SJSA1 (cell line): Measurements from ENCODE around the gene PDP2. TPM values are rescaled to one million over a fixed set of nuclear protein-coding genes. Genes with fewer than 3 reads are reported as not detected.

Experiments used
- DNase-seq, 2 experiments: peaks; one replicate each; pipeline ENCODE4 v3.0.0-alpha.2; 2015 to 2020; ENCODE audit warnings: low spot score in 2 of 2, low read depth in 1 of 2
- H3K27ac ChIP-seq: fragments of 250-450 bp; sonication (Bioruptor Pico); 2 replicates; pipeline ENCODE4 v1.5.1; 2020; ENCODE audit warnings: mild to moderate bottlenecking, moderate library complexity
- H3K27me3 ChIP-seq: fragments of 250-450 bp; sonication (Bioruptor Pico); replicated peaks from 2 replicates; pipeline ENCODE4 v1.5.1; 2020; ENCODE audit warnings: mild to moderate bottlenecking, moderate library complexity
- H3K36me3 ChIP-seq: fragments of 250-450 bp; sonication (Bioruptor Pico); 2 replicates; pipeline ENCODE4 v1.5.1; 2020; ENCODE audit warnings: mild to moderate bottlenecking
- H3K4me1 ChIP-seq: fragments of 250-450 bp; sonication (Bioruptor Pico); replicated peaks from 2 replicates; pipeline ENCODE4 v1.6.1; 2021; ENCODE audit warnings: mild to moderate bottlenecking
- H3K4me3 ChIP-seq: fragments of 250-450 bp; sonication (Bioruptor Pico); 2 replicates; pipeline ENCODE4 v1.5.1; 2020; ENCODE audit warnings: mild to moderate bottlenecking
- H3K9me3 ChIP-seq: fragments of 250-450 bp; sonication (Bioruptor Pico); replicated peaks from 2 replicates; pipeline ENCODE4 v1.5.1; 2020; ENCODE audit warnings: mild to moderate bottlenecking
- total RNA-seq: library from RNA; depleted of rRNA; stranded (reverse); fragments of >200 nt; shearing (Covaris generic); gene quantifications from 2 replicates; pipeline ENCODE4 v1.2.3, GENCODE V29; 2014

Gene PDP2
- total RNA-seq, 1 experiment from 2014 or later, result 5.0 TPM

- Histone ChIP-seq H3K27ac (no peak overlapping the region), H3K4me3 (no peak overlapping the region), H3K36me3 (no peaks in the 10 kb centered on the region), H3K4me1 (no peaks in the 10 kb centered on the region), H3K27me3 (peaks cover 38% of the 10 kb centered on the region), H3K9me3 (no peaks in the 10 kb centered on the region)
- DNase-seq, result no peak
Observed at GRCh38 chr16:66846831-66847230, 33.5 kb upstream of the PDP2 start.

GRCh38 chr16:66847533-66848067 lies 32.7 kb upstream of the PDP2 start:
- no peaks in the 10 kb centered on the region for H3K9me3 ChIP-seq
- no peak overlapping the region for H3K27ac ChIP-seq
- no peak overlapping the region for H3K4me3 ChIP-seq
- H3K4me1 ChIP-seq, result no peaks in the 10 kb centered on the region
- H3K36me3 ChIP-seq, result no peaks in the 10 kb centered on the region
- DNase-seq, result no peak
- peaks cover 36% of the 10 kb centered on the region for H3K27me3 ChIP-seq

DNA sequence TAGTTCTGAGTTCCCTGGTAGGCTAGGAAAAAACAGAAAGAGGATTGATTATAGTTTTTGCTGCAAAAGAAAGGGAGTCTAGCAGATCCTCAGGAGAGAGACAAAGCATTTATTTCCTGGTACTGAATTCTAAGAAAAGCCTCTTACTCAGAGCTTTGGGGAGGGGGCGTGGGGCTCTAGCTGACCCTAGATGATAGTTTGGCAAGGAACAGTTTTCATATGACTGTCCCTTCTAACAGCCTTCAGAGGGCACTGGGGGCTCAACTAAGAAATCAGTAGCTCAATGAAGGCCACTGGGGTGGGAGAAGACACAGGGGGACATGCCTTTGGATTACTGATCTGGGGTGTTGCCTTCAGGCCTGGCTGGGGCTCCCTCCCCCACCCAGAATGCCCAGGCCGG lies 32.1 kb upstream of the PDP2 start:
- Histone ChIP-seq H3K4me1 (no peaks in the 10 kb centered on the region), H3K4me3 (no peak overlapping the region), H3K27me3 (peaks cover 34% of the 10 kb centered on the region), H3K36me3 (no peaks in the 10 kb centered on the region), H3K9me3 (no peaks in the 10 kb centered on the region), H3K27ac (no peak overlapping the region)
- DNase-seq, result no peak

GRCh38 chr16:66849021-66849420 lies 31.3 kb upstream of the PDP2 start:
- Histone ChIP-seq H3K36me3 (no peaks in the 10 kb centered on the region), H3K4me3 (no peak overlapping the region), H3K4me1 (no peaks in the 10 kb centered on the region), H3K27ac (no peak overlapping the region), H3K9me3 (no peaks in the 10 kb centered on the region), H3K27me3 (peaks cover 27% of the 10 kb centered on the region)
- no peak for DNase-seq

DNA sequence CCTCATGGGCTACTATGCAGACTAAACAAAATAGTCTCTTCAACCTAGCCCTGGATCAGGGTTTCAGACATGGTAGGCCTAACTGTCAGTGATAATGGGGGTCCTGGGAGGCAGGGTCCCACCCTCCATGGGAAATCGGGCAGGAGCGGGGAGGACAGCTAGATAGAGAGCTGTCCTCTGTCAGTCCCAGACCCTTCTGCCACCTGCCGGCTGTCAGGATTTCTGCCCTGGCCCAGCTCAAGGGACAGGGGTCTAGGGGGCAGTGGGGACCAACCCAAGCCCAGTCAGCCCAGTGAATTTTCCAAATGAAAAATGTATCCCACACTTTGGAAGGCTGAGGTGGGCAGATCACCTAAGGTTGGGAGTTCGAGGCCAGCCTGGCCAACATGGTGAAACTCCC lies 30.8 kb upstream of the PDP2 start:
- Histone ChIP-seq H3K36me3 (no peaks in the 10 kb centered on the region), H3K4me3 (no peak overlapping the region), H3K9me3 (no peaks in the 10 kb centered on the region), H3K27ac (no peak overlapping the region), H3K4me1 (no peaks in the 10 kb centered on the region), H3K27me3 (peaks cover 23% of the 10 kb centered on the region)
- no peak for DNase-seq

- H3K27ac ChIP-seq, result no peak overlapping the region
- H3K36me3 ChIP-seq, result no peaks in the 10 kb centered on the region
- no peaks in the 10 kb centered on the region for H3K4me1 ChIP-seq
- peaks cover 17% of the 10 kb centered on the region for H3K27me3 ChIP-seq
- DNase-seq, result no peak
- no peaks in the 10 kb centered on the region for H3K9me3 ChIP-seq
- H3K4me3 ChIP-seq, result no peak overlapping the region
Observed at GRCh38 chr16:66850115-66850815, 30.1 kb upstream of the PDP2 start.

GRCh38 chr16:66851166-66851964 lies 28.9 kb upstream of the PDP2 start:
- Histone ChIP-seq H3K27ac (no peak overlapping the region), H3K4me1 (no peaks in the 10 kb centered on the region), H3K27me3 (peaks cover 9% of the 10 kb centered on the region; the same call in 1 of the 2 replicates), H3K9me3 (no peaks in the 10 kb centered on the region), H3K36me3 (no peaks in the 10 kb centered on the region), H3K4me3 (no peak overlapping the region)
- DNase-seq, result no peak

GRCh38 chr16:66853261-66854139 lies 26.8 kb upstream of the PDP2 start:
- H3K9me3 ChIP-seq, result no peaks in the 10 kb centered on the region
- DNase-seq, result no peak
- no peak overlapping the region for H3K4me3 ChIP-seq
- no peaks in the 10 kb centered on the region for H3K27me3 ChIP-seq
- H3K36me3 ChIP-seq, result no peaks in the 10 kb centered on the region
- H3K4me1 ChIP-seq, result no peaks in the 10 kb centered on the region
- no peak overlapping the region for H3K27ac ChIP-seq

DNA sequence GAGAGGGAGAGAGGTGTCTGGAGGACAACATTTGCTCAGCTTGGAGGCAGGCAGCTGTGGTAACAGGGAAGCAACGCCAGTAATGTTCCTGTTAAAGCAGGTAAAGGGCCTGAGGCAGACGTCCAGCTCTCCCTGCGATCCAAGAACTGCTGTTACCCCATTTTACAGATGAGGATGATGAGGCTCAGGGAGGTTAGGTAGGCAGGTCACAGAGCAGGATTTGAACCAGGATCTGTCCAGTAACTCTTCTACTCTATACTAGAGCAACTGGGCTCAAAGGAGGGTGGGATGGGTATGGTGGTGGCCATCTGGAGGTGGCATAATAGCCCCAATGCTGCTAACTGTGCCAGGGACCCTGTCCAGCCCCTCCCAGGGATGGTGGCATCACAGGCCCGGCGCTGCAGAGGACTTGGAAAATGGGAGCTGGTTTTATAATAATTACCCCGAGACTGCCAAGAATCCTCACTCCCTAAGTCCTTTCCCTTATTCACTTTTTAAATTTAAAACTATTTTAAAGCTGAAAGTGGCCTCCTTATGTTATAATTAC lies 24.1 kb upstream of the PDP2 start:
- Histone ChIP-seq H3K27ac (no peak overlapping the region), H3K9me3 (no peaks in the 10 kb centered on the region), H3K36me3 (no peaks in the 10 kb centered on the region), H3K4me3 (no peak overlapping the region), H3K4me1 (peaks cover 5% of the 10 kb centered on the region; the same call in 1 of the 2 replicates), H3K27me3 (no peaks in the 10 kb centered on the region)
- no peak for DNase-seq

GRCh38 chr16:66856801-66857200 lies 23.5 kb upstream of the PDP2 start:
- no peaks in the 10 kb centered on the region for H3K9me3 ChIP-seq
- DNase-seq, result no peak
- no peak overlapping the region for H3K27ac ChIP-seq
- no peak overlapping the region for H3K4me3 ChIP-seq
- no peaks in the 10 kb centered on the region for H3K27me3 ChIP-seq
- no peaks in the 10 kb centered on the region for H3K36me3 ChIP-seq
- H3K4me1 ChIP-seq, result peaks cover 5% of the 10 kb centered on the region; the same call in 1 of the 2 replicates

GRCh38 chr16:66857437-66857836 lies 22.9 kb upstream of the PDP2 start:
- no peak for DNase-seq
- no peaks in the 10 kb centered on the region for H3K36me3 ChIP-seq
- H3K4me3 ChIP-seq, result no peak overlapping the region

DNA sequence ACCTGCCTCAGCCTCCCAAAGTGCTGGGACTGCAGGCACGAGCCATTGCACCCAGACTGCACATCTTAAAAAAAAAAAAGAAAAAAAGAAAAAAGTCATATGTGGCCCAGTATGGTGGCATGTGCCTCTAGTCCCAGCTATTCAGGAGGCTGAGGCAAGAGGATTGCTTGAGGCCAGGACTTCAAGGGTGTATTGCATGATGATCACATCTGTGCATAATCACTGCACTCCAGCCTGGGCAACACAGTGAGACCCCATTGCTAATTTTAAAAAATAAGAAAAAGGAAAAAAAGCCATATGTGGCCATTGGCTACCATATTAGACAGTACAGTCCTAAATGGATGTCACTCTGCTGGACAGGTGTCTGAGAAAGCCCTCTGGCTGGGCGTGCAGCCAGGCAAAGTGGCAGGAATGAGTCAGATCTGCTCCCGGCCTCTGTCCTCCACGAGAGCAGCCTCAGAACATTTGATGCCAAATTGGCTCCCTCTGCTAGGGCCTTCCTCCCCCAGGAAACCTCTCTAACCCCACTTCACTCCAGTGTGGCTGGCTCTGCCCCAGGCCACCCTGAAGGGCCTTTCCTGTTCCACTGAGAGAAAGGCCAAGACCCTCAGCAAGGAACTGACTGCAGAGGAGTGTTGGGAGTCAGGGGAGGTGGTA lies 21.4 kb upstream of the PDP2 start:
- Histone ChIP-seq H3K27me3 (no peaks in the 10 kb centered on the region; the same call in 1 of the 2 replicates), H3K9me3 (no peaks in the 10 kb centered on the region), H3K4me1 (peaks cover 5% of the 10 kb centered on the region; the same call in 1 of the 2 replicates), H3K4me3 (no peak overlapping the region), H3K36me3 (no peaks in the 10 kb centered on the region), H3K27ac (no peak overlapping the region)
- DNase-seq, result peak in 1 of 2 experiments; percentile 31

More at GRCh38 chr16:66857437-66857836, 22.9 kb upstream of the PDP2 start:
- Histone ChIP-seq H3K9me3 (no peaks in the 10 kb centered on the region), H3K27ac (no peak overlapping the region), H3K4me1 (peaks cover 5% of the 10 kb centered on the region; the same call in 1 of the 2 replicates), H3K27me3 (no peaks in the 10 kb centered on the region; the same call in 1 of the 2 replicates)
